Measurements from ENCODE around the gene ZNF138. TPM values are rescaled to one million over a fixed set of nuclear protein-coding genes. Genes with fewer than 3 reads are reported as not detected.

ZNF138 gene
- total and polyA plus RNA-seq, 2 of the 8 experiments (the other 6 are each of a cell fraction or from before 2014, with no cell fraction given) = 7.5 to 22.6 TPM

DNA sequence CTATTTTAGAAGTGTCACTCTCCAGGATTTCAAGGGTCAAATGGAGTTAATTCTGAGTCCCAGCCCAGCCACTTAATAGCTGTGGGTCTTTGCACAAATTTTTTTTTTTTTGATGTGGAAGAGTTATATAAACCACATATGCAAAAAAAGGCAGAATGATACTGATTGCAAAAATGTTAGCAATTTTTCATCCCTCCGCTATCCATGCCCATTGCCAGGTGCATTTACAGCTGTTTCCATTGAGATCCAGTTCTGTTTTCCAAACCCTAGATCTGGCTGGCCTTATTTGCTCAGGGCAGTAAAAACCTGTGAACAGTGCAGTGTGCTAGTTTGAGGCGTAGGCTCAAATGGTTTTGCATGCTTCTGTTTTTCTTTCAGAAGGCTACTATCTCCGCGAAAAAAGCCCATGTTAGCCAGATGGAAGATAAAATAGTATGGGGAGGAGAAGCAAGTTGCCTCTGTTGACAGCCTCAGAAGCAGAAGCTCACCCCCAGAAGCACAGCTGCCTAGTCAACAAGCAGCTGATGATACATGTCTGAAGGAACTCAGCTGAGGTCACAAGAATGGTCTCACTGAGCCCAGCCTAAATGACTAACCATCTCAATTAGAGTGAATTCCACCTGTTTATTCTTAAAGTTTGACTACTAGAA is 997 bp upstream of the ZNF138 start:
- 98% methylated on average over 4 of the region's 4 CpGs; no CpG with 5 or more reads in 1 of the 2 experiments for WGBS, 2 experiments (ENCODE audit: extremely low coverage in 1 of 2, insufficient coverage in 1 of 2, insufficient read length in 1 of 2, insufficient replicate concordance in 2 of 2, low coverage in 1 of 2, low lambda C conversion rate in 2 of 2, missing lambda C conversion rate in 1 of 2)
- TF ChIP-seq POU5F1 (IDR thresholded peaks at IDR 0.05; ENCODE audit: low read depth, low read length) (no peak), TAF1 (IDR thresholded peaks at IDR 0.05; ENCODE audit: low read depth, low read length) (no peak), HDAC2 (IDR thresholded peaks at IDR 0.05; ENCODE audit: borderline replicate concordance in 1 of 2, low read depth in 2 of 2, low read length in 2 of 2) (no peak), BACH1 (IDR thresholded peaks at IDR 0.05; ENCODE audit: low read length) (no peak), CEBPB (IDR thresholded peaks at IDR 0.05; ENCODE audit: low read depth, low read length) (no peak), ZNF274 (IDR thresholded peaks at IDR 0.05; ENCODE audit: borderline replicate concordance, extremely low read depth, low read length) (no peak), RNF2 (IDR thresholded peaks at IDR 0.05; ENCODE audit: borderline replicate concordance, low read depth, low read length, missing control alignments, poor library complexity, severe bottlenecking) (no peak)
- TF ChIP-seq, protein P1, sequence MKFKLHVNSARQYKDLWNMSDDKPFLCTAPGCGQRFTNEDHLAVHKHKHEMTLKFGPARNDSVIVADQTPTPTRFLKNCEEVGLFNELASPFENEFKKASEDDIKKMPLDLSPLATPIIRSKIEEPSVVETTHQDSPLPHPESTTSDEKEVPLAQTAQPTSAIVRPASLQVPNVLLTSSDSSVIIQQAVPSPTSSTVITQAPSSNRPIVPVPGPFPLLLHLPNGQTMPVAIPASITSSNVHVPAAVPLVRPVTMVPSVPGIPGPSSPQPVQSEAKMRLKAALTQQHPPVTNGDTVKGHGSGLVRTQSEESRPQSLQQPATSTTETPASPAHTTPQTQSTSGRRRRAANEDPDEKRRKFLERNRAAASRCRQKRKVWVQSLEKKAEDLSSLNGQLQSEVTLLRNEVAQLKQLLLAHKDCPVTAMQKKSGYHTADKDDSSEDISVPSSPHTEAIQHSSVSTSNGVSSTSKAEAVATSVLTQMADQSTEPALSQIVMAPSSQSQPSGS (IDR thresholded peaks at IDR 0.05; ENCODE audit: low read length) = no peak
- TF ChIP-seq, protein P2, sequence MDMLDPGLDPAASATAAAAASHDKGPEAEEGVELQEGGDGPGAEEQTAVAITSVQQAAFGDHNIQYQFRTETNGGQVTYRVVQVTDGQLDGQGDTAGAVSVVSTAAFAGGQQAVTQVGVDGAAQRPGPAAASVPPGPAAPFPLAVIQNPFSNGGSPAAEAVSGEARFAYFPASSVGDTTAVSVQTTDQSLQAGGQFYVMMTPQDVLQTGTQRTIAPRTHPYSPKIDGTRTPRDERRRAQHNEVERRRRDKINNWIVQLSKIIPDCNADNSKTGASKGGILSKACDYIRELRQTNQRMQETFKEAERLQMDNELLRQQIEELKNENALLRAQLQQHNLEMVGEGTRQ (IDR thresholded peaks at IDR 0.05; ENCODE audit: low read length) = no peak

More for the DNA sequence above, 997 bp upstream of the ZNF138 start:
- H3K9me3 ChIP-seq (ENCODE audit: insufficient read depth in 2 of 2, low read depth in 1 of 2, low read length in 1 of 2) = no peaks in the 10 kb centered on the region; a peak in 1 of 4 replicates
- H3K79me1 ChIP-seq (ENCODE audit: low read depth, low read length) = peaks cover 3% of the 10 kb centered on the region
- ChIA-PET POLR2A (ENCODE audit: partially characterized antibody) (interaction anchor here (2.0 kb wide), 2 partner anchors 11 to 127 kb away, joined by 12 to 16 read pairs; partner anchors contain the start of gene ZNF107), CTCF (ENCODE audit: partially characterized antibody) (interaction anchor here (0.6 to 1.2 kb wide), 4 partner anchors 31 to 220 kb away, joined by 3 read pairs; no protein-coding TSS in a partner anchor)
- no peak overlapping the region for H3K14ac ChIP-seq (ENCODE audit: insufficient read length)
- H3K27me3 ChIP-seq (replicated peaks in 1 of 4; ENCODE audit: control insufficient read depth in 3 of 4, extremely low read depth in 1 of 4, insufficient read depth in 3 of 4, low read length in 3 of 4) = no peaks in the 10 kb centered on the region
- no peak overlapping the region for H2AK5ac ChIP-seq (ENCODE audit: low read depth, low read length)
- no peak overlapping the region for H3K27ac ChIP-seq (ENCODE audit: low read depth, low read length)
- no peak overlapping the region for H2BK15ac ChIP-seq (ENCODE audit: low read length)
- H3K4me2 ChIP-seq (ENCODE audit: insufficient read depth in 1 of 2, low read depth in 2 of 2, low read length in 2 of 2) = no peak overlapping the region
- no peak overlapping the region for H2BK5ac ChIP-seq (ENCODE audit: low read depth, low read length)
- no peaks in the 10 kb centered on the region; a peak in 1 of 7 replicates for H3K4me1 ChIP-seq (replicated peaks in 1 of 4; ENCODE audit: control insufficient read depth in 3 of 4, insufficient read depth in 4 of 4, low read length in 3 of 4)
- no peak overlapping the region for H3K9ac ChIP-seq (replicated peaks in 1 of 4; ENCODE audit: extremely low read depth in 1 of 4, low read depth in 3 of 4, low read length in 3 of 4)
- H2AFZ ChIP-seq (ENCODE audit: low read length) = no peak overlapping the region
- H2BK12ac ChIP-seq (ENCODE audit: low read depth, low read length) = no peak overlapping the region; the same call in 1 of the 2 replicates
- no peak overlapping the region for H3K4me3 ChIP-seq (ENCODE audit: extremely low read depth in 1 of 4, insufficient read depth in 2 of 4, low read depth in 3 of 4, low read length in 4 of 4)
- no peak overlapping the region for H2BK20ac ChIP-seq (ENCODE audit: low read length)
- no peak overlapping the region for H2BK120ac ChIP-seq (replicated peaks; ENCODE audit: low read depth, low read length)
- DNase-seq (ENCODE audit: low read depth in 1 of 2, low spot score in 2 of 2) = no peak
- H3K56ac ChIP-seq (replicated peaks; ENCODE audit: insufficient read length, low read depth, low read length) = no peak overlapping the region
- no peak overlapping the region for H3K23ac ChIP-seq (ENCODE audit: insufficient read length)
- no peak overlapping the region for H3K18ac ChIP-seq (ENCODE audit: extremely low read depth, low read length)
- H4K20me1 ChIP-seq (replicated peaks in 1 of 2; ENCODE audit: control insufficient read depth in 1 of 2, insufficient read depth in 2 of 2, low read length in 2 of 2) = no peaks in the 10 kb centered on the region
- FAIRE-seq = no peak
- no peak overlapping the region for H3K4ac ChIP-seq (replicated peaks; ENCODE audit: insufficient read length, low read depth, low read length)
- peaks cover 0 to 9% (median 0%) of the 10 kb centered on the region in 4 experiments; a peak in 2 of 8 replicates for H3K36me3 ChIP-seq (ENCODE audit: control insufficient read depth in 2 of 4, insufficient read depth in 4 of 4, low read length in 3 of 4)
- no peak overlapping the region for H4K91ac ChIP-seq (replicated peaks; ENCODE audit: insufficient read length, low read length)
- no peak overlapping the region for H4K8ac ChIP-seq (ENCODE audit: extremely low read depth, insufficient read depth, low read length)
- H3K79me2 ChIP-seq (ENCODE audit: control insufficient read depth in 1 of 2, insufficient read depth in 2 of 2, low read length in 2 of 2) = peaks cover 0 to 32% of the 10 kb centered on the region in 2 experiments; a peak in 2 of 4 replicates
- H4K5ac ChIP-seq (ENCODE audit: insufficient read length, low read depth, low read length) = no peak overlapping the region
- no peaks in the 10 kb centered on the region; the same call in 1 of the 2 replicates for H3K23me2 ChIP-seq (ENCODE audit: low read depth, low read length)
